Measurements from ENCODE around the gene IPO11.

Gene IPO11

DNA sequence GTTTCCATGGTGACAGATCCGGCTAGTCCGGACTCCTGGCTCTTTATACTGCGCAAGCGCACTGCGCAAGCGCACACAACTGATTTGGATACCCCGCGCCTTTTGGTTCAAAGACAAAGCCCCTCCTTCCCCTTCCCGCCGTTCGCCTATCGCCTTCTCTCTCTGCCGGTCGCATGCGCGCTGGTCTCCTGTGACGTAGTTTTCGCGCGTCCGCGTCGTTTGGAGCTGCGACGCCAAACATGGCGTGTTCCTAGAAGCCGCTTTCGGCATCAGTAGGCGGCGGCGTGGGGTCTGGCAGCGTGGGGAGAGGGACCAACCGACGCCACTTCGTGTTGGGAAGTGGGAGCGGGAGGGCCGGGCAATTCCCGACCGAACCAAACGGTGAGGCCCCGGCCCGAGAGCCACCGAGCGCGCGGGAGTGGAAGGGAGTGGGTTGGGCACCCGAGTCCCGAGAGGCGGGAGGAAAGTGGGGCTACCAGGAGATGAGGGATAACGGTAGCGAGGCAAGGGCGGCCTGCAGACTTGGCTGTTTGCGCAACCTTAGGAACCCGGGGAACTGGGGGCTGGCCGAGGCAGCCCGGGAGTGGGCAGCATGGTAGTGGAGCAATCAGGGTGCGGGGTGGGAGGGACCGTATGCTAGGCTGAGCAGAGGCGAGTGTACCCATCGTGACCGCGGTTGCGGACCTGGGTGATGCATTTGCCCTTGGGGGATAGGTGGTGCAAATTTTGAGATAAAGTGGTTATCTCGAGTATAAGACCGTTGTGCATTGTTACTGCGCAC lies at the start of gene IPO11:
Gene IPO11 (plus strand): TSS at position 215 of the 781 bp plus-strand sequence. CDS start 24,517 bp downstream, outside the sequence.
- peak; percentile 98 for DNase-seq

DNA sequence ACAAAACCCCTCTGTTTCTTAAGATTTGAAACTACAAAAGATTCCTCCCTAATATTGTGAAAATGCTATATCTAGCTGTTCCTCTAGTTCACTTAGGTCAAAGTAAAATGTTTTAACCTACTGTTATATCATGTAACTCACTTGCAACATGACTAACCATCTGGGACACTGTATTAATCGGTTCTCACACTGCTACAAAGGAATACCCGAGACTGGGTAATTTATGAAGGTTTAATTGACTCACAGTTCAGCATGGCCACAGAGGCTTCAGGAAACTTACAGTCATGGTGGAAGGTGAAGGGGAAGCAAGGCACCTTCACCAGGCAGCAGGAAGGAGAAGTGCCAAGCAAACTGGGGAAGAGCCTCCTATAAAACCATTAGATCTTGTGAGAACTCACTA lies 43.5 kb upstream of the IPO11 start:
- DNase-seq, result no peak

- DNase-seq, result no peak
These were observed 41.2 kb upstream of the IPO11 start for GRCh38 chr5:62371409-62371808.

GRCh38 chr5:62372600-62372999 lies 40.0 kb upstream of the IPO11 start:
- DNase-seq, result no peak

DNA sequence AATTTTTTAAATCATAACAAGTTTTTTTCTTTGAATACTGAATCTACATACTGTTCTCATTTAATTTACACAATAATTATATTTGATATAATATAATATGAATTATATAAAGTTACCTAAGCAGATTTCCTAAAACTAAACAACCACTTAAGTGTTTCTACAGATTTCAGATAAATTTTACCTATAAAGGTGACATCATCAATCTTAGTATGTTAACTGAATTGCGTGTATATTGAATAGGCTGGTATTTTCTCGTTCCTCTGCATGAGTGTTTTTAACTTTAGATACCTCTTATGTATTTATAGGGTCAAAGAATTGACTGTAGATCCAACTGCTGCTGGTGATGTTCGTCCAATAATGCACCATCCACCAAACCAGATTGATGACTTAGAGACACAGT lies 39.2 kb upstream of the IPO11 start:
- no peak for DNase-seq

GRCh38 chr5:62374090-62374489 lies 38.5 kb upstream of the IPO11 start:
- DNase-seq, result no peak

GRCh38 chr5:62375627-62376026 lies 36.9 kb upstream of the IPO11 start:
- DNase-seq, result no peak

GRCh38 chr5:62376064-62376463 lies 36.5 kb upstream of the IPO11 start:
- no peak for DNase-seq

- no peak for DNase-seq
These were observed 27.4 kb upstream of the IPO11 start for GRCh38 chr5:62385131-62385530.

DNA sequence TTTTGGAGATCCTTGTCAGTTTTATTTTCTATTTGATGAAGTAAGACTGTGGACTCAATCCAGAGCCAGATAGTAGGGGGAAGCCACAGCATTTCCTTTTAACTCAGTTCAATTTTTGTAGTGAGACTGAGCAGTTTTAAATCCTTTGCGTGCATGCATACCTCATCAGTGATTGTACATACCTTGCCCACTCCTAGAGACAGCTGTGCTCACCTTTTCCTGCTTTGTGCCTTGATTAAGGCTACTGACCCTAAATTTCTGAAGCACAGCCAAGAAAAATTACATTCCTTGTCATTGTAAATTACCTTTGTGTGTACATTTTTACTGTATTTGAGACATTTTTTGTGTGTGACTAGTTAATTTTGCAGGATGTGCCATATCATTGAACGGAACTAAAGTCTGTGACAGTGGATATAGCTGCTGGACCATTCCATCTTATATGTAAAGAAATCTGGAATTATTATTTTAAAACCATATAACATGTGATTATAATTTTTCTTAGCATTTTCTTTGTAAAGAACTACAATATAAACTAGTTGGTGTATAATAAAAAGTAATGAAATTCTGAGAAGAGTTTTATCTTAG lies 26.7 kb upstream of the IPO11 start:
- no peak for DNase-seq

GRCh38 chr5:62386824-62387223 lies 25.7 kb upstream of the IPO11 start:
- no peak for DNase-seq

DNA sequence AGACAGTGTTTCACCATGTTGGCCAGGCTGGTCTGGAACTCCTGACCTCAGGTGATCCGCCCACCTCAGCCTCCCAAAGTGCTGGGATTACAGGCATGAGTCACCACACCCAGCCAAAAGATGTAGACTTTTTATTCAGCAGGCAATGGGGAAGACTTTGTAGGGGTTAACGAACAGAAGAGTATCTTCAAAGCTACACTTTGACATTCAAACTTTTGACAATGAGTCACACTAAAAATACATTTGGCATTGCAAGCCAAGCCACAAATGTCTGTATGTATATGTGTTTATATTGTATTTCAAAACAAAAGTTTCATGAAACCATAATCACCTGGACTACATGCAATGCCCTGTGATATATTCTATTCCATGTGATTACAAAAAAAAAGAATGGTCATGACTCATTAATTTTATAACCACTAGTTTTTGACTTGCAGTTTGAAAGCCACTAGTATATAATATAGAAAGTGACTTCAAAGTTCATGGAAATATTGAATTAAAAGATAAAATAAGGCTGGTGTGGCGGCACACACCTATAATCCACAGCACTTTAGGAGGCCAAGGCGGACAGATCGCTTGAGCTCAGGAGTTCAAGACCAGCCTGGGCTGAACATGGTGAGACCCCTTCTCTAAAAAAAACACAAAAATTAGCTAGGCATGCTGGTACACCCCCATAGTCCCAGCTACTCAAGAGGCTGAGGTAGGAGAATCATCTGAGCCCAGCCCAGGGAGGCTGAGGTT lies 17.2 kb upstream of the IPO11 start:
- DNase-seq, result no peak

DNA sequence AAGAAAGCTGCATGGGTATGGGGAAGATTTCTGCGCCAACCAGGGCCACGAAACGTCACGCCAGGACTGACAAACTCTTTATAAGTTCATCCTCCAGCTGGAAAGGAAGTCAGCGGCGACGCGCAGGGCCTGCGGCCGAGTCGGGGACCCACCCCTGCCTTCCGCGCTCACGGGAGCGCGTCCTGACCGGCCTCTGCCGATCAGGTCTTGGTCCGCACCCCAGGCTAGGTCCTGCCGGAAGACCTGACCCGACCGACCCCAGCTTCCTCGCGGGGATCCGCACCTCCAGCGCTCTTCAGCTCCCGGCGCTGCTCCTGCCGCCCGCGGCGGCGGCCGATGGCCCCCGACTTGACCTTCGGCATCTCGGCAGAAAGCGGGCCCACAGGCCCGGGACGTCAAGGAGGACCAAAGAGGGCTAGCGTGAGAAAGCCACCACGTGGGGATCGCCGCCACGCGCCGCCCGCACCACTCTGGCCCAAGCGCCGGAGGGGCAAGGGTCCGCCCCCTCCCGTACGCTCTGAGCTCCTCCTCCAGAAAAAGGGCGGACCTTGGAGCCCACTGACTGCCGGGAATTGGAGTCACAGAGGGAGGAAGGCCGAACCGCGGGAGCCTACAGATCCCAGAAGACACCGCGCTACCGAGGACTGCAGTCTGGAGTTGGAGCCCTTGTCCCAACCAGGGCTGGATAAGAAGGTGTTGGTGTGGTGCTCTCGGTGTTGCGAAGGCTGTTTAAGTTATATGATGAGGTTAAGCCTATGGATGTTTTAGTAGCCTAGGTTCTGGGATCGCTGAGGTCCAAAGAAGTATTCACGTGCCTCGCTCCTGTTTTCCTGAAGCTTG lies 8.9 kb upstream of the IPO11 start, which contains the start of gene DIMT1:
Gene DIMT1 (minus strand): TSS at position 495 of the 840 bp plus-strand sequence. CDS start 133 bp downstream, at position 362.
- DNase-seq, result peak; percentile 91

DNA sequence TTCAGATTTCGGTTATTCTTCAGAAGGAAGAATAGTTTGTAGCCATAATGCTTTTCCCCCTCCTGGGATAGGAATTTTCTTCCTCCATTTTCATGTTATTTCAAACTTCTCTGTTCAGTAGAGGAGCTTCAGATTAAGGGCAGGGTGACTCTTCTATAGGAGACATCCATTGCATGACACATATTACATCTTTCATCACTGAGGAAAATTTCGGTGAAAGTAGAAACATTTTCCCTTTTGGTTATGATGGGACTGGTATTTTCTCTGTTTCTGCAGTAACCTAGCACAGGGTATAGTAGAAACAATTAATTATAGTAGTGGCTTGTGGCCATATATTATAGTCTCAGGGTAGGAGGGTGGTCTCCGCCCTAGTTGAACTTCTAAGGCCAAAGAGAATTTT lies 1.1 kb downstream of the IPO11 start:
- DNase-seq, result no peak

DNA sequence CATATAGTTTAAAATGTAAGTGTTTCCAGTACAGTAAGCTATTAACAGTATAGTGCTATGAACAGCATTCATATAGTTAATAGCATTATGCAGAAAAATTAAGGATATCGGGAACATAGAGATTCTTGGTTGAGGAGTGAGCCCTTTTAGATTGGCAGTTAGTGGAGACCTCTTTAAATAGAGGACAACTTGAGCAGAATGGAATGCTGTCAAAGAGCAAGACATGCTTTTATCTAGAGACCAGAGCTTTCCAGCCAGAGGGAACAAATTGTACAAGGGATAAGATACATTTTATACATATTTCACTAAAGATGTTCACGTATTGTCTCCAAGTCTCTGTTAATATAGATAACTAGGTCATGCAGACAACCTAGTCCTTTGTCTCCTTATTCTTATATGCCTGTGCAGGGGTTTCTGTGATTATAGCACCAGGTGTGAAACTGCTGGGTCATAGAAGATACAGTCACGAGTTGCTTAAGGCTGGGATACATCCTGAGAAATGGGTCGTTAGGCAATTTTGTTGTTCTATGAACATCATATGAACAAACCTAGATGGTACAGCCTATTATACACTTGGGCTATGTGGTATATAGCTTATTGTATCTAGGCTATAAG lies 6.0 kb downstream of the IPO11 start:
- no peak for DNase-seq

GRCh38 chr5:62419609-62420008 lies 7.0 kb downstream of the IPO11 start:
- no peak for DNase-seq

GRCh38 chr5:62421414-62421813 lies 8.9 kb downstream of the IPO11 start:
- no peak for DNase-seq

DNA sequence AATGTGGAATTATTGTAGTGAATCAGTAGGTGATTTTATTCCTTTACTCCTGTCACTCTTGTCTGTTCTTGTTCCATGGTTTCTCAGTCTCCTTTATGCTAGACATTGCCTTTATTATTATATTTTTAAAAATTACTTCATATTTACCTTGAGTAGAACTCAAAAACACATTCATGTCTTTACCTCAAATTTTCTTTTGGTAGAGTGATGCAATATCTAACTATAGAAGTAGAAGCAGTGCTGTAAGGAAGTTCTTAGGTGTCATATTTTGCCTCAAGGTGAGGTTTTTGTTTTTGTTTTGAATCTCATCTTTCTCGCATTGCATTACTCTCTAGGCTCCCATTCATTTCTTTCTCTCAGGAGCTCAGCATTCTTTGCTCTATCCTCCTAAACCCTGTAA lies 12.2 kb downstream of the IPO11 start:
- no peak for DNase-seq

GRCh38 chr5:62431735-62432620 lies 19.4 kb downstream of the IPO11 start:
- DNase-seq, result no peak

DNA sequence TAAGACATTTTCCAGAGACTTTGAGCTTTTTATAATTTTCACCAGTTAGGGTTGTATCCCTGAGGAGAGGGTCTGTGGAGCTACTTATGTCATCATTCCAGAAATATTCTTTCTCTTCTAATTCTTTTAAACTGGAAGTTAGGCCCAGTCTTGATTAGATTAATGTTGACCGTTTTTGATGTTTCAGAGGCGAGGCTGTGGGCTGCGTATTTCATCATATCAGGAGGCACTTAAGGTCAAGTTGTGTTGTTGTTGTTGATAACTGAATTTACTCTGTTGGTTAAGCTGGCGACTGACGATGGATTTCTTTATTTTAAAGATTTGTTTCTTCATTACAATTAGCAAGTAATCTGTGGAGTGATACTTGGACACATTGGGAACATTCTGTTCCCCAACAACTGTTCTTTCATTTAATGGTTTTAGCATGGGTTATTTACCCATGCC lies 20.1 kb downstream of the IPO11 start:
- DNase-seq, result no peak

- DNase-seq, result no peak
These were observed 36.0 kb downstream of the IPO11 start for GRCh38 chr5:62448528-62448927.

Data from activated naive CD4-positive, alpha-beta T cell treated with anti-CD3 and anti-CD28 coated beads, Interleukin-2, amount 50 U/mL, for 16 hours (primary cell).